Testis (tissue), 3 donors: ENCODE measurements around the gene TBX2. TPM values are rescaled to one million over a fixed set of nuclear protein-coding genes. Genes with fewer than 3 reads are reported as not detected.

ENCODE experiments used
- DNase-seq: peaks from one replicate; pipeline ENCODE4 v3.0.0-alpha.2; 2019
- H3K27ac ChIP-seq, 2 donors: fragments of 200-600 bp; sonication (generic); one replicate each; pipeline ENCODE4 v1.5.1; 2019
- H3K27me3 ChIP-seq: fragments of 200-600 bp; sonication (generic); one replicate; pipeline ENCODE4 v1.5.1; 2019
- H3K36me3 ChIP-seq: fragments of 200-600 bp; sonication (generic); one replicate; pipeline ENCODE4 v1.5.1; 2017; ENCODE audit warnings: low read depth; ENCODE audit errors: missing control alignments
- H3K4me1 ChIP-seq: fragments of 200-600 bp; sonication (generic); one replicate; pipeline ENCODE4 v1.5.1; 2019
- H3K4me3 ChIP-seq, 2 donors: fragments of 200-600 bp; sonication (generic); one replicate each; pipeline ENCODE4 v1.5.1; 2017 to 2019
- H3K9me3 ChIP-seq: fragments of 200-600 bp; sonication (generic); one replicate; pipeline ENCODE4 v1.5.1; 2017
- POLR2A ChIP-seq: fragments of 450-650 bp; IDR thresholded peaks from one replicate; pipeline ENCODE4 v1.6.1; 2017; ENCODE audit warnings: antibody characterized with exemption, mild to moderate bottlenecking, moderate library complexity
- WGBS, 2 donors: methylation state at CpG; one replicate each; pipeline ENCODE4 v1.1.5; 2018; 5-methylcytosine and 5-hydroxymethylcytosine counted together
- intact Hi-C: fragments of 100-400 bp; cut with DNase I; formaldehyde crosslinking; loops from one replicate; pipeline ENCODE4 v1.15.1; 2023; ENCODE audit warnings: low total_unique reads
- polyA plus RNA-seq: library from polyadenylated mRNA; stranded (reverse); fragments of 350-450 nt; fragmentation: Illumina TruSeq; extraction: RNeasy Lipid Tissue Mini Kit (QIAGEN cat#74804); gene quantifications from one replicate; pipeline ENCODE4 v1.2.3, GENCODE V29; 2014; ENCODE audit warnings: low read depth, low replicate concordance; ENCODE audit not compliant: insufficient read depth
- total RNA-seq, 2 donors: library from RNA; depleted of rRNA; stranded (reverse); fragments of >200 nt; gene quantifications; one replicate each; pipeline ENCODE4 v1.2.3, GENCODE V29; 2016
- TF ChIP-seq, protein P1 (sequence below), 3 experiments: fragments of 450-650 bp in 2 of 3; fragments of 200-600 bp in 1 of 3; sonication (generic) in 1 of 3; IDR thresholded peaks; one replicate each; pipeline ENCODE4 v1.5.1; 2016 to 2019; ENCODE audit warnings: antibody characterized with exemption in 3 of 3, mild to moderate bottlenecking in 2 of 3, moderate library complexity in 1 of 3

Gene TBX2
- total and polyA plus RNA-seq, 3 donors from 2014 or later = 14.8 to 29.6 (median 20.1) TPM

DNA sequence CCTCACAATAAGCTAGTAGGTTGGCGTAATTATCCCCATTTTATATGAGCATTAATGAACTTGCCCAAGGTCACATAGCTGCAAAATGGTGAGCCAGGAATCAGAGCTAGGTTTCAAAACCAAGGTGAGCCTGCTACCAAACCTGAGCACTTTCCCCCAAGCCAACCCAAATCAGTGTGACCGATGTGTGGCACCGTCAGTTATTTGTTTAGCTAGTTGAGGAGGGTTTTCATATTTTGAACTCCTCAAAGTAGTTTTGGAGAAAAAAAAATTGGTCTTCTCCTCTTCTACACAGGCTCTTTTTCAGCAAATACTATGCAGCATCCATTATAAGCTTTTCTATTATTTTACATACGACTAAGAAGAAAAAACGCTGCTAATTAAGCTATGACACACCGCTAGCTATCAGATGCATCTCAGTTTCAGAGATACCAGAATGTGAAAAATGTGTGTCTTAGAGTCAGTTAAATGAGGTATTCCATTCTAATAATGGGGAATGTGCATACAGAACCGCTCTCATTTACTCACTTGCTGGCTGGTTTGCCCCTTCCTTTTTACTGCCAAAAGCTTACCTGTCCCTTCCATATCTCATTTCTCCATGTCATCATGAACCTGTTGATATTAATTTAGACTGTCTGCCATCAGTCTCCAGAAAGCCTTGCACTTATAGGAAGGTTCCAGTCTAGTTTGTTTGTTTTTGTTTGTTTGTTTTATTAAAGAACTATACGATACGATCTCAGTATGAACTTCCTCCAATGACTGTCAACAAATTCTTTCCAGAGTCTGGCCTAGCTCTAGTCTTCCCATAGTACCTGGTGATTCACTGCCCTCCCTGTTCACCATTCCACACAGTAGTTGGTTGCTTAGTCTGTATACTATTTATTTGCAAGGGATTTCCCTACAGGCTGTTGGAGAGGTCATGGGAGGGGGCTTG, 50.3 kb downstream of the TBX2 start:
- Histone ChIP-seq H3K4me3 (no peak overlapping the region), H3K4me1 (no peaks in the 10 kb centered on the region), H3K36me3 (no peaks in the 10 kb centered on the region), H3K27ac (no peak overlapping the region), H3K9me3 (no peaks in the 10 kb centered on the region), H3K27me3 (peaks cover 7% of the 10 kb centered on the region)
- intact Hi-C loops = no loop called here
- TF ChIP-seq, protein P1, sequence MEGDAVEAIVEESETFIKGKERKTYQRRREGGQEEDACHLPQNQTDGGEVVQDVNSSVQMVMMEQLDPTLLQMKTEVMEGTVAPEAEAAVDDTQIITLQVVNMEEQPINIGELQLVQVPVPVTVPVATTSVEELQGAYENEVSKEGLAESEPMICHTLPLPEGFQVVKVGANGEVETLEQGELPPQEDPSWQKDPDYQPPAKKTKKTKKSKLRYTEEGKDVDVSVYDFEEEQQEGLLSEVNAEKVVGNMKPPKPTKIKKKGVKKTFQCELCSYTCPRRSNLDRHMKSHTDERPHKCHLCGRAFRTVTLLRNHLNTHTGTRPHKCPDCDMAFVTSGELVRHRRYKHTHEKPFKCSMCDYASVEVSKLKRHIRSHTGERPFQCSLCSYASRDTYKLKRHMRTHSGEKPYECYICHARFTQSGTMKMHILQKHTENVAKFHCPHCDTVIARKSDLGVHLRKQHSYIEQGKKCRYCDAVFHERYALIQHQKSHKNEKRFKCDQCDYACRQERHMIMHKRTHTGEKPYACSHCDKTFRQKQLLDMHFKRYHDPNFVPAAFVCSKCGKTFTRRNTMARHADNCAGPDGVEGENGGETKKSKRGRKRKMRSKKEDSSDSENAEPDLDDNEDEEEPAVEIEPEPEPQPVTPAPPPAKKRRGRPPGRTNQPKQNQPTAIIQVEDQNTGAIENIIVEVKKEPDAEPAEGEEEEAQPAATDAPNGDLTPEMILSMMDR (IDR thresholded peaks at IDR 0.05) = no peak
- no peak for DNase-seq
- 86 to 91% methylated on average over 9 of the region's 9 CpGs for WGBS, 2 donors

DNA sequence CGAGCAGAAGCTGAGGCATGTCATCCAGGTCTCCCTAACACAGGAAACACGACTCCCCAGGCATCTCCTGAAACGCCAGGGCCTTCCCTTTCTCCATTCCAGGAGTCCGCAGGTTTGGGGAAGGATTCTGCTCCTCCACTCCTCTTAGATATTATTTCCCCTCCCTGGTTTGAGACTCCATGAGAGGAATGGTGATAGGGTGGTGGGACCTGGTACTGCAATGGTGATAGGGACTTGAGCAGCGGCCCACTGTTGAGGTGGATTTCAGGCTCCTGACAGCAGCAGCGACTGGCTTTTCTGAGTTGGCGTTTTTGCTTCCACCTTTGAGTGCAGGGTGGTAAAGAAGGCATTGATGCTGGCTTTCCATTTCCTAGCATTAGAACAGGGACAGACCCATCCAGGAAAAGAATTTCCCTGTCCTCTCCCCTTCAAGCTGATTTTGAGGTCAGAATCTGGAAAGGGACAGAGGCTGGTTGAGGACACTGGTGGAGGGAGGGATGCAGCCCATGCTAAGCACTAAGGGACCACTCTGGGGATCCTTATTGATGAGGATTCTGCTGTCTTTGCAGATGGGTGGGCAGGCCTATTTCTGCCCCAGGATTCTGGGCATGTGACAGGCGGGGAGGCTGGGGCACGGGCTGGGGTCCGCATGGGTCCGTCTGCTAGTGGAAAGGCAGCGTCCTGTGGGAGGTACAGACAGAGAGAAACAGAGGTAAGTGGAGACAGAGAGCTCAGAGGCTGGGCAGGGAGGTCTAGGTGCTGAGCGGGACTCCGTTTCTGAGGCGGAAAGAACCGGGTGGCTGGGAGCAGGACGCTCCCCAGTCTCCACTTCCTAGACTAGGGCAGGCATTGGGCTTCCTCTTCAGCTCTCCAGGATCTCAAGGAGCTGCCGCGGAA, 51.2 kb downstream of the TBX2 start:
- H3K27ac ChIP-seq = no peak overlapping the region
- TF ChIP-seq, protein P1 (IDR thresholded peaks at IDR 0.05) = no peak
- TF ChIP-seq POLR2A = no peak
- H3K9me3 ChIP-seq = no peaks in the 10 kb centered on the region
- no peaks in the 10 kb centered on the region for H3K4me1 ChIP-seq
- 64 to 66% methylated on average over 19 of the region's 19 CpGs for WGBS, 2 donors
- H3K4me3 ChIP-seq = peak overlapping the region in 1 of 2 donors; percentile 12
- H3K27me3 ChIP-seq = peaks cover 7% of the 10 kb centered on the region
- no peaks in the 10 kb centered on the region for H3K36me3 ChIP-seq
- intact Hi-C loops = no loop called here
- DNase-seq = no peak

DNA sequence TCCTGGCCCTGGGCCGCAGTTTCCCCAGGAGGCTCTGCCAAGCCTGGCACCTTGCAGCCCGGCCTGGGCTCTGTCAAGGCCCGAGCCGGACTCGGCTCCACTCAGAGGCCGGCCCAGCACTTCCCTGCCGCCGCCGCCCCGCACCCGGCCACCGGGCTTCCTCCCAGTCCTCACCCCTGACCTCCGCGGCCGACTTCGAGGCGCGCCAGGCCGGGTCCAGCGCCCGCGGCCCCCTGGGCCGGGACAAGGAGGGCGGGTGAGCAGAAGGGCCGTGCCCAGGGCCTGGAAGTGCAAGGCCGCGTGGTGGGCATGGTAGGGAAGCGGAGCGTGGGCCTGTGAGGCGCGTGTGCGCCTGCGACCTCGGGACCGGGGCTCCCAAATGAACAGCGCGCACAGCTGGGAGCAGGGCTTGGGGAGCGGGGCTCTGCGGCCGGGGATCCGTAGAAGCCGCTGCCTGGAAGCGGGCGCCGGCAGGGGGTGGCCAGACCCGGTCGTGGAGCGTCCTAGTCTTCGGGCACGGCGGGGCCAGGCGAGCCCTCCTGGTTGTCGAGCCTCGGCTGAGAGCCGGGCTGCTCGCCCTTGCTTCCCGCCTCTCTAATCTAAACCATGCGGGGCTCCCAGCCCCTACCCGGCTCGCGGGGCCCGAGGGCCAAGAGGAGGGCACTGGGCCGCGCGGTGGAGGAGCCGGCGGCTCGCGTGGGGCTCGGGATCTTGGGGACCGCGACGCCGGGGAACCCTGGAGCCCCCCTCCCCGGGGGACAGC, 52.1 kb downstream of the TBX2 start:
- Histone ChIP-seq H3K36me3 (no peaks in the 10 kb centered on the region), H3K27ac (no peak overlapping the region), H3K27me3 (peaks cover 7% of the 10 kb centered on the region), H3K4me3 (peak overlapping the region in 1 of 2 donors; percentile 12), H3K9me3 (no peaks in the 10 kb centered on the region), H3K4me1 (no peaks in the 10 kb centered on the region)
- TF ChIP-seq, protein P1 (IDR thresholded peaks at IDR 0.05) = no peak
- TF ChIP-seq POLR2A = no peak
- DNase-seq = no peak
- WGBS, 2 donors = 0 to 7% methylated on average over 2 to 64 of the region's 75 CpGs
- intact Hi-C loops = no loop called here

DNA sequence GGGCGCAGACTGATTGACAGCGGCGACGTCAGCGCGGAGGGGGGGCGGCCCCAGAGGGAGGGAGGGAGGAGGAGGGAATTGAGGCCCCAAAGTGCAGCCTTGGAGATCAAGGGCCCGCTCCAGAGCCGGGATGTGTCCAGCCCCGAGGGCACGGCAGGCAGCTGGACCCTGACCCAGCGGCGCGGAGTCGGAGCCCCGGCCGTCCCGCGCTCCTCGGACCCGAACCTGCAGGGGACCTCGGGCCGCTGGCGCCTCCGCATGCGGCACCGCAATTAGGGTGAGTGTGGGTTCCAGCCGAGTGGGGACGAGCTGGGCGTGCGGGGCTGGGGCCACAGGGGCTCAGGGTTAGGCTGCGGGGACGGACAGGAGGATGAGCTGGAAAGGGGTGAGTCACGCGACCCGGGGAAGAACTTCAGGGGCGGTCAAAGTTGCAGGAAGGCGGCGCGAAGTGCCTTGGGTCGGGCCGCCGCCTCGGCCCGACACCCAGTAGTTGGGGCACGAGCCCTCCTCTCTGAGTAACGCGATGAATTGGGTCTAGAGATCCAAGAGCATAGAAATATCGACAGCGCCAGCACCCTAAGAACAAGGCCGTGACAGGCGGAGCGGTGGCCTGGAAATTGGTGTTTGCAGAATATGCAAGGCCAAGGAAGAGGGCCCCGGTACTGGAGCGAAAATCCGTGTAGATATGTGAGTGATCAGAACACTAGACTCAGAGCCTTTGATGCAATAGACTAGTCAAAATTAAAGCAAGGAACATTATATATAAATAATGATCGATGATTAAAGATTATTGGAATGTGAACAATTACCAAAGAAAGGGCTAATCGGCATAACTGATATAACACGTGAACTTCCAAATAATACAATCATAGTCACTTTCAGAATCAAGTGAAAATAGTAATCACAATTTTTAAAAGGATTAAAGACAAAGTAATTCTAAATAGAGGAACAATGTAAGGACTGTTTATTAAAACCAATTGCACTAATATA, 53.0 kb downstream of the TBX2 start, which contains the start of gene TBX4:
TSS of gene TBX4 (plus strand) at position 122 of the 990 bp plus-strand sequence. CDS start 4,069 bp downstream, outside the sequence.
- H3K27me3 ChIP-seq = peaks cover 7% of the 10 kb centered on the region
- no peaks in the 10 kb centered on the region for H3K9me3 ChIP-seq
- TF ChIP-seq, protein P1 (IDR thresholded peaks at IDR 0.05) = no peak
- TF ChIP-seq POLR2A = no peak
- no peak for DNase-seq
- peak within 1 kb of the TSS in 1 of 2 donors; percentile 12 for H3K4me3 ChIP-seq
- intact Hi-C loops = no loop called here
- H3K4me1 ChIP-seq = peaks cover 6% of the 10 kb centered on the region
- H3K36me3 ChIP-seq = no peaks in the 10 kb centered on the region
- WGBS, 2 donors = 12 to 14% methylated on average over 39 to 41 of the region's 59 CpGs
- H3K27ac ChIP-seq = no peak within 1 kb of the TSS
